ENCODE measurements around the gene PSMC5. TPM values are rescaled to one million over a fixed set of nuclear protein-coding genes. Genes with fewer than 3 reads are reported as not detected.
"Not testable (repeated sequence)": the region's sequence is repeated elsewhere in the genome, so short reads cannot be mapped to it uniquely, and the experiment has no call there.

PSMC5 gene
- total and polyA plus RNA-seq, 2 donors (not counting 3 experiments of a cell fraction or from before 2014, with no cell fraction given), result 179 to 236 TPM

GRCh38 chr17:63880706-63881105 lies 53.5 kb downstream of the PSMC5 start:
- Histone ChIP-seq H3K9ac (replicated peaks; ENCODE audit: extremely low read depth, insufficient read depth, low read length) (no peak overlapping the region), H4K20me1 (replicated peaks; ENCODE audit: control insufficient read depth, extremely low read depth, insufficient read depth, low read length) (no peaks in the 10 kb centered on the region), H3K27ac (ENCODE audit: insufficient read depth, low read depth, low read length) (no peak overlapping the region), H3K9me3 (replicated peaks; ENCODE audit: control insufficient read depth, insufficient read depth, low read length) (no peaks in the 10 kb centered on the region), H3K9me1 (replicated peaks; ENCODE audit: control insufficient read depth, extremely low read depth, insufficient read depth, low read length) (no peaks in the 10 kb centered on the region), H2AFZ (ENCODE audit: low read depth, low read length) (no peak overlapping the region), H3K27me3 (ENCODE audit: control insufficient read depth in 2 of 2, insufficient read depth in 2 of 2, low read length in 2 of 2) (peaks cover 0 to 3% of the 10 kb centered on the region in 2 experiments), H3K79me2 (ENCODE audit: control insufficient read depth, insufficient read depth, low read length) (no peaks in the 10 kb centered on the region), H3K36me3 (ENCODE audit: control insufficient read depth in 2 of 2, extremely low read depth in 1 of 2, insufficient read depth in 2 of 2, low read length in 2 of 2) (no peaks in the 10 kb centered on the region), H3K4me2 (ENCODE audit: insufficient read depth, low read length) (no peak overlapping the region), H3K4me3 (replicated peaks in 1 of 3; ENCODE audit: insufficient read depth in 1 of 3, low read depth in 1 of 3, low read length in 3 of 3) (no peak overlapping the region), H3K4me1 (ENCODE audit: control insufficient read depth, extremely low read depth, insufficient read depth, low read length) (no peaks in the 10 kb centered on the region)
- CTCF ChIA-PET, result interaction anchor here (1.0 to 2.5 kb wide), 4 partner anchors 14 to 66 kb away, joined by 3 to 19 read pairs (median 4); no protein-coding TSS in a partner anchor
- no TSS peak for BruUV-seq (replicated peaks)
- TF ChIP-seq POLR2AphosphoS5 (IDR thresholded peaks at IDR 0.05; ENCODE audit: insufficient read depth, low read depth, low read length) (no peak), MAX (IDR thresholded peaks at IDR 0.05; ENCODE audit: insufficient read depth, insufficient read length) (no peak), EZH2 (IDR thresholded peaks at IDR 0.05; ENCODE audit: borderline replicate concordance, low read depth, low read length, severe bottlenecking) (no peak), GATA2 (IDR thresholded peaks at IDR 0.05; ENCODE audit: insufficient read depth, insufficient read length, low read depth, low read length) (no peak), MYC (IDR thresholded peaks at IDR 0.05; ENCODE audit: low read depth, low read length) (no peak), FOS (IDR thresholded peaks at IDR 0.05; ENCODE audit: borderline replicate concordance, insufficient read depth, low read length) (no peak), CTCF (IDR thresholded peaks at IDR 0.05; ENCODE audit: extremely low read depth in 1 of 2, insufficient read depth in 1 of 2, low read depth in 1 of 2, low read length in 2 of 2) (no peak), POLR2A (IDR thresholded peaks at IDR 0.05; ENCODE audit: low read depth, low read length) (no peak), JUN (IDR thresholded peaks at IDR 0.05; ENCODE audit: borderline replicate concordance, insufficient read depth, insufficient read length, low read depth) (no peak)
- FAIRE-seq (no peak), DNase-seq (ENCODE audit: low read depth, low spot score) (no peak)
- POLR2A ChIA-PET, result no interaction called here
- dilution Hi-C loops (cut with MboI; ENCODE audit: extremely low pct_ligation_motif_present, low sequenced_read_pairs), result no loop called here
- intact Hi-C loops (cut with micrococcal nuclease), result no loop called here

GRCh38 chr17:63881337-63881736 lies 54.1 kb downstream of the PSMC5 start:
- DNase-seq (ENCODE audit: low read depth, low spot score); H3K4me3 ChIP-seq (replicated peaks in 1 of 3; ENCODE audit: insufficient read depth in 1 of 3, low read depth in 1 of 3, low read length in 3 of 3); H3K4me2 ChIP-seq (ENCODE audit: insufficient read depth, low read length); H3K36me3 ChIP-seq (ENCODE audit: control insufficient read depth in 2 of 2, extremely low read depth in 1 of 2, insufficient read depth in 2 of 2, low read length in 2 of 2); H3K79me2 ChIP-seq (ENCODE audit: control insufficient read depth, insufficient read depth, low read length); H3K27ac ChIP-seq (ENCODE audit: insufficient read depth, low read depth, low read length); BruUV-seq (replicated peaks); H3K27me3 ChIP-seq (ENCODE audit: control insufficient read depth in 2 of 2, insufficient read depth in 2 of 2, low read length in 2 of 2); POLR2A ChIA-PET; FAIRE-seq; dilution Hi-C loops (cut with MboI; ENCODE audit: extremely low pct_ligation_motif_present, low sequenced_read_pairs); H4K20me1 ChIP-seq (replicated peaks; ENCODE audit: control insufficient read depth, extremely low read depth, insufficient read depth, low read length); H3K9me3 ChIP-seq (replicated peaks; ENCODE audit: control insufficient read depth, insufficient read depth, low read length); H3K9ac ChIP-seq (replicated peaks; ENCODE audit: extremely low read depth, insufficient read depth, low read length); intact Hi-C loops (cut with micrococcal nuclease); H3K4me1 ChIP-seq (ENCODE audit: control insufficient read depth, extremely low read depth, insufficient read depth, low read length); H2AFZ ChIP-seq (ENCODE audit: low read depth, low read length); H3K9me1 ChIP-seq (replicated peaks; ENCODE audit: control insufficient read depth, extremely low read depth, insufficient read depth, low read length): not testable (repeated sequence)
- CTCF ChIA-PET, result interaction anchor here (0.7 to 2.5 kb wide), 5 partner anchors 15 to 65 kb away, joined by 3 to 19 read pairs (median 3); no protein-coding TSS in a partner anchor
